H9 (cell line): ENCODE results near the gene SNCA. TPM values are rescaled to one million over a fixed set of nuclear protein-coding genes. Genes with fewer than 3 reads are reported as not detected.

Experiments used
- DNase-seq: peaks from one replicate; pipeline ENCODE4 v3.0.0-alpha.2; 2017
- H2AFZ ChIP-seq: one replicate; pipeline ENCODE4 v1.6.1; 2013; ENCODE audit warnings: mild to moderate bottlenecking, low read length, control low read depth, moderate library complexity
- H2AK5ac ChIP-seq: 2 replicates; pipeline ENCODE4 v1.6.1; 2013; ENCODE audit warnings: low read length, control low read depth, mixed read lengths; ENCODE audit not compliant: insufficient read length
- H2BK120ac ChIP-seq: one replicate; pipeline ENCODE4 v1.6.1; 2013; ENCODE audit warnings: low read depth, mild to moderate bottlenecking, low read length, control low read depth, inconsistent platforms; ENCODE audit not compliant: poor library complexity, severe bottlenecking
- H2BK12ac ChIP-seq: 2 replicates; pipeline ENCODE4 v1.6.1; 2013; ENCODE audit warnings: low read length, control low read depth, mixed read lengths, low read depth; ENCODE audit not compliant: insufficient read length
- H2BK15ac ChIP-seq: 2 replicates; pipeline ENCODE4 v1.6.1; 2013; ENCODE audit warnings: low read depth, low read length, control low read depth
- H2BK20ac ChIP-seq: one replicate; pipeline ENCODE4 v1.6.1; 2013; ENCODE audit warnings: low read depth, mild to moderate bottlenecking, low read length, control low read depth, inconsistent platforms; ENCODE audit not compliant: poor library complexity, severe bottlenecking
- H2BK5ac ChIP-seq: 2 replicates; pipeline ENCODE4 v1.6.1; 2013; ENCODE audit warnings: low read length, control low read depth, mixed read lengths; ENCODE audit not compliant: insufficient read length
- H3K14ac ChIP-seq: 2 replicates; pipeline ENCODE4 v1.6.1; 2013; ENCODE audit warnings: low read length, control low read depth; ENCODE audit not compliant: insufficient read depth
- H3K18ac ChIP-seq: 2 replicates; pipeline ENCODE4 v1.6.1; 2013; ENCODE audit warnings: low read depth, mild to moderate bottlenecking, mixed read lengths, low read length, control low read depth; ENCODE audit not compliant: insufficient read length
- H3K23ac ChIP-seq: 2 replicates; pipeline ENCODE4 v1.6.1; 2013; ENCODE audit warnings: low read length, control low read depth, mixed read lengths, low read depth; ENCODE audit not compliant: insufficient read length
- H3K23me2 ChIP-seq: 2 replicates; pipeline ENCODE4 v1.6.1; 2013; ENCODE audit warnings: low read depth, mild to moderate bottlenecking, mixed read lengths, low read length, control low read depth; ENCODE audit not compliant: insufficient read length, poor library complexity, severe bottlenecking
- H3K27ac ChIP-seq: 2 replicates; pipeline ENCODE4 v1.5.1; 2013; ENCODE audit warnings: low read length, control low read depth, mixed read lengths, low read depth; ENCODE audit not compliant: insufficient read length
- H3K27me3 ChIP-seq: 2 replicates; pipeline ENCODE4 v1.6.1; 2013; ENCODE audit warnings: low read length, control low read depth, inconsistent platforms; ENCODE audit not compliant: insufficient read depth
- H3K4ac ChIP-seq: 2 replicates; pipeline ENCODE4 v1.6.1; 2013; ENCODE audit warnings: low read depth, mild to moderate bottlenecking, control low read depth, inconsistent platforms, low read length, moderate library complexity
- H3K4me1 ChIP-seq: 2 replicates; pipeline ENCODE4 v1.6.1; 2013; ENCODE audit warnings: low read length, control low read depth, inconsistent platforms; ENCODE audit not compliant: insufficient read depth
- H3K4me2 ChIP-seq: 2 replicates; pipeline ENCODE4 v1.6.1; 2013; ENCODE audit warnings: low read length, control low read depth, mixed read lengths; ENCODE audit not compliant: insufficient read length, insufficient read depth
- H3K56ac ChIP-seq: 2 replicates; pipeline ENCODE4 v1.6.1; 2013; ENCODE audit warnings: low read depth, mild to moderate bottlenecking, mixed read lengths, low read length, control low read depth; ENCODE audit not compliant: insufficient read length
- H3K79me1 ChIP-seq: 2 replicates; pipeline ENCODE4 v1.6.1; 2013; ENCODE audit warnings: low read depth, mild to moderate bottlenecking, moderate library complexity, low read length, control low read depth, inconsistent platforms; ENCODE audit not compliant: insufficient read depth, poor library complexity, severe bottlenecking
- H3K79me2 ChIP-seq: 2 replicates; pipeline ENCODE4 v1.6.1; 2013; ENCODE audit warnings: low read length, control low read depth, inconsistent platforms; ENCODE audit not compliant: insufficient read depth
- H3K9ac ChIP-seq: 2 replicates; pipeline ENCODE4 v1.6.1; 2013; ENCODE audit warnings: low read length, control low read depth, mixed read lengths; ENCODE audit not compliant: insufficient read length; ENCODE audit errors: extremely low read depth
- H3K9me3 ChIP-seq: one replicate; pipeline ENCODE4 v1.6.1; 2013; ENCODE audit warnings: low read depth, low read length, inconsistent platforms; ENCODE audit not compliant: control insufficient read depth
- H3T11ph ChIP-seq: one replicate; pipeline ENCODE4 v1.6.1; 2013; ENCODE audit warnings: mild to moderate bottlenecking, low read length, control low read depth, inconsistent platforms
- H4K20me1 ChIP-seq: one replicate; pipeline ENCODE4 v1.6.1; 2013; ENCODE audit not compliant: control insufficient read depth, insufficient read length, insufficient read depth
- H4K5ac ChIP-seq: 2 replicates; pipeline ENCODE4 v1.6.1; 2013; ENCODE audit warnings: low read depth, mild to moderate bottlenecking, mixed read lengths, low read length, control low read depth; ENCODE audit not compliant: insufficient read length
- H4K8ac ChIP-seq: replicated peaks from 2 replicates; pipeline ENCODE4 v1.6.1; 2013; ENCODE audit warnings: low read length, control low read depth, mixed read lengths, low read depth; ENCODE audit not compliant: insufficient read length
- H4K91ac ChIP-seq: 2 replicates; pipeline ENCODE4 v1.6.1; 2013; ENCODE audit warnings: low read depth, mild to moderate bottlenecking, moderate library complexity, mixed read lengths, low read length, control low read depth; ENCODE audit not compliant: insufficient read length
- H3K27ac Mint-ChIP-seq, 3 experiments: 2 replicates in 2 of 3; 3 replicates in 1 of 3; pipeline ENCODE4 v1.8.0; 2020 to 2021; ENCODE audit warnings: mixed read lengths in 3 of 3, mild to moderate bottlenecking in 1 of 3, moderate library complexity in 1 of 3
- H3K27me3 Mint-ChIP-seq: 2 replicates; pipeline ENCODE4 v1.8.0; 2021; ENCODE audit warnings: low read depth, mild to moderate bottlenecking, moderate library complexity, mixed read lengths
- H3K36me3 Mint-ChIP-seq, 3 experiments: 2 replicates in 2 of 3; 3 replicates in 1 of 3; pipeline ENCODE4 v1.8.0; 2020 to 2021; ENCODE audit warnings: low read depth in 3 of 3, mixed read lengths in 3 of 3; ENCODE audit not compliant: insufficient read depth in 1 of 3
- H3K4me1 Mint-ChIP-seq, 2 experiments: 2 replicates each; pipeline ENCODE4 v1.8.0; 2020; ENCODE audit warnings: mixed read lengths in 2 of 2
- H3K4me3 Mint-ChIP-seq, 2 experiments: 2 replicates in 1 of 2; 3 replicates in 1 of 2; pipeline ENCODE4 v1.8.0; 2020 to 2021; ENCODE audit warnings: mild to moderate bottlenecking in 2 of 2, mixed read lengths in 2 of 2, moderate library complexity in 1 of 2
- H3K9me3 Mint-ChIP-seq, 2 experiments: 2 replicates in 1 of 2; 3 replicates in 1 of 2; pipeline ENCODE4 v1.8.0; 2020; ENCODE audit warnings: mild to moderate bottlenecking in 2 of 2, mixed read lengths in 2 of 2, moderate library complexity in 1 of 2
- WGBS: extraction: QIAGEN DNeasy Blood & Tissue Kit; methylation state at CpG from one replicate; pipeline ENCODE4 v1.1.7; 2013; ENCODE audit warnings: missing lambda C conversion rate, low lambda C conversion rate, mixed read lengths; ENCODE audit not compliant: insufficient read length; ENCODE audit errors: extremely low coverage; 5-methylcytosine and 5-hydroxymethylcytosine counted together
- total RNA-seq: library from RNA; stranded (reverse); gene quantifications from 2 replicates; pipeline ENCODE4 v1.2.1, GENCODE V29; 2021
- TF ChIP-seq, protein P1 (sequence below): fragments of 200-600 bp; sonication (generic); conservative IDR thresholded peaks from 3 replicates; pipeline ENCODE4 v1.8.0; 2021; ENCODE audit warnings: antibody characterized with exemption, mild to moderate bottlenecking

Gene SNCA
- total RNA-seq, 1 experiment from 2014 or later = 8.5 TPM

GRCh38 chr4:89765528-89765927 is 71.4 kb downstream of the SNCA start:
- Histone ChIP-seq H2BK120ac (no peak overlapping the region), H3K27ac (no peak overlapping the region), H4K20me1 (no peaks in the 10 kb centered on the region), H3K9ac (no peak overlapping the region), H3K56ac (no peak overlapping the region), H3K79me2 (no peaks in the 10 kb centered on the region), H2BK5ac (no peak overlapping the region), H3K14ac (no peak overlapping the region), H2BK15ac (no peak overlapping the region), H2BK20ac (no peak overlapping the region), H3K4ac (no peak overlapping the region), H3K9me3 (no peaks in the 10 kb centered on the region), H2BK12ac (no peak overlapping the region), H2AK5ac (no peak overlapping the region), H3K18ac (no peak overlapping the region), H3T11ph (no peak overlapping the region), H3K79me1 (no peaks in the 10 kb centered on the region), H3K27me3 (no peaks in the 10 kb centered on the region), H3K4me1 (no peaks in the 10 kb centered on the region), H3K23me2 (no peaks in the 10 kb centered on the region), H3K4me2 (no peak overlapping the region), H4K5ac (no peak overlapping the region), H2AFZ (no peak overlapping the region), H3K23ac (no peak overlapping the region), H4K91ac (no peak overlapping the region), H4K8ac (no peak overlapping the region)
- Mint-ChIP-seq H3K36me3 (no peaks in the 10 kb centered on the region; a peak in 1 of 7 replicates), H3K9me3 (peaks cover 0 to 2% of the 10 kb centered on the region in 2 experiments; a peak in 1 of 5 replicates), H3K27me3 (no peaks in the 10 kb centered on the region), H3K4me1 (no peaks in the 10 kb centered on the region), H3K4me3 (no peak overlapping the region), H3K27ac (no peak overlapping the region)
- DNase-seq = no peak
- TF ChIP-seq, protein P1, sequence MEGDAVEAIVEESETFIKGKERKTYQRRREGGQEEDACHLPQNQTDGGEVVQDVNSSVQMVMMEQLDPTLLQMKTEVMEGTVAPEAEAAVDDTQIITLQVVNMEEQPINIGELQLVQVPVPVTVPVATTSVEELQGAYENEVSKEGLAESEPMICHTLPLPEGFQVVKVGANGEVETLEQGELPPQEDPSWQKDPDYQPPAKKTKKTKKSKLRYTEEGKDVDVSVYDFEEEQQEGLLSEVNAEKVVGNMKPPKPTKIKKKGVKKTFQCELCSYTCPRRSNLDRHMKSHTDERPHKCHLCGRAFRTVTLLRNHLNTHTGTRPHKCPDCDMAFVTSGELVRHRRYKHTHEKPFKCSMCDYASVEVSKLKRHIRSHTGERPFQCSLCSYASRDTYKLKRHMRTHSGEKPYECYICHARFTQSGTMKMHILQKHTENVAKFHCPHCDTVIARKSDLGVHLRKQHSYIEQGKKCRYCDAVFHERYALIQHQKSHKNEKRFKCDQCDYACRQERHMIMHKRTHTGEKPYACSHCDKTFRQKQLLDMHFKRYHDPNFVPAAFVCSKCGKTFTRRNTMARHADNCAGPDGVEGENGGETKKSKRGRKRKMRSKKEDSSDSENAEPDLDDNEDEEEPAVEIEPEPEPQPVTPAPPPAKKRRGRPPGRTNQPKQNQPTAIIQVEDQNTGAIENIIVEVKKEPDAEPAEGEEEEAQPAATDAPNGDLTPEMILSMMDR = no peak
- no CpG with 5 or more reads among the region's 2 CpGs for WGBS
